ENCODE results near the gene TSPAN14. TPM values are rescaled to one million over a fixed set of nuclear protein-coding genes. Genes with fewer than 3 reads are reported as not detected.

Gene TSPAN14
- total RNA-seq, 1 donor from 2014 or later, result 21.1 TPM

DNA sequence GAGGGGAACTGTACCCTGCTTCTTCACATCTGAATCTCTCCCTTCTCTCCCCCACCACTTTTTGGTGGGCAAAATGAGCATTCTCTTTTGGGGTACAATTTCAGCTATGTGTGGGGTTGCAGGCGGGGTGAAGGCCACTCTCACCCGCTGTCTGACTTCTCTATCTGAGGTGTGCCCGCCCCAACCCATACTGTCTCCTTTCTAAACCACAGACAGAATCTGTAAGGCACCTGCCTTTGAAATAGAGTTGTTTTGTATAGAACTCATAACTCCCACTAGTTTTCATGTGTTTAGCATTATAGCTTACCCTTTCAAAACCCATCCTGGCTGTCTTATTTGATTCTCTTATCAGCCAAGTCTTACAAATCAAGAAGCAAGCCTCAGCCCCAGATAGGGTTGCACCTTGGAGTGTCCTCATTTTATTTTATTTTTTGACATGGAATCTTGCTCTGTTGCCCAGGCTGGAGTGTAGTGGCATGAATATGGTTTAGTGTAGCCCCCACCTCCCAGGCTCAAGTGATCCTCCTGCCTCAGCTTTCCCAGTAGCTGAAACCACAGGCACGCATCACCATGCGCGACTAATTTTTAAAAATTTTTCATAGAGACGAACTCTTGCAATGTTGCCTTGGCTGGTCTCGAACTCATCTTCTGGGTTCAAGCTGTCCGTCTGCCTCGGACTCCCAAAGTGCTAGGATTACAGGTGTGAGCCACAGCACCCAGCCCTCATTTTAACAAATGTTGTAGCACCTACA lies 11.9 kb downstream of the TSPAN14 start:
- Histone ChIP-seq H3K36me3 (ENCODE audit: control insufficient read depth, insufficient read depth, low read length) (peaks cover 6% of the 10 kb centered on the region), H3K27me3 (ENCODE audit: control insufficient read depth, insufficient read depth, low read length) (no peaks in the 10 kb centered on the region), H3K4me3 (ENCODE audit: low read depth, low read length) (no peak overlapping the region)
- FAIRE-seq (no peak), DNase-seq (ENCODE audit: low read depth) (no peak)
- TF ChIP-seq CTCF (IDR thresholded peaks at IDR 0.05; ENCODE audit: insufficient read depth, low read length, severe bottlenecking), result no peak

DNA sequence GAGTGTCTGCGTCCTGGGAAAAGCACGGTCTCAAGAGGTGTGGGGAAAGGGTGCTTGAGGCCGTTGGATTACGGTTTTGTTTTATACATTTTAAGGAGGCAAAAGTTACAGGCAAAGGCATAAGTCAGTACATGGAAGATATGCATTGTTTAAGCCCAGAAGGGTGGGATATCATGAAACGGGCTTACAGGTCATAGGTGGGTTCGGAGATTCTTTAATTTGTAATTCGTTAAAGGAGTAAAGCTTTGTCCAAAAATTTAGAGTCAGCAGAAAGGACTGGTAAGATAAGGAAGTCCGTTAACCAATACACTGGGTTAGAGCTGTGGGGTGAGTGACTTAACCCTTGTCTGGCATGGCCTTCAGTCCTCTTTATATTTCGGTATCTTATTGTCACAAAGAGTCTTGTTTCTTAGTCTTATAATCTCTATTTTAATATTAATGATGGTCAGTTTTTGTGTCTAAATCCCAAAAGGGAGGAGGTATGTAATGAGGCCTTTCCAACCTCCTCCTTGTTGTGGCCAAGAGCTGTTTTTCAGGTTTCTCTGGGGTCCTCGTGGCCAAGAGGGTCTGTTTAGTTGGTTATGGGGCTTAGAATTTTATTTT lies 12.7 kb downstream of the TSPAN14 start:
- Histone ChIP-seq H3K4me3 (ENCODE audit: low read depth, low read length) (no peak overlapping the region), H3K27me3 (ENCODE audit: control insufficient read depth, insufficient read depth, low read length) (no peaks in the 10 kb centered on the region), H3K36me3 (ENCODE audit: control insufficient read depth, insufficient read depth, low read length) (peaks cover 6% of the 10 kb centered on the region)
- DNase-seq (ENCODE audit: low read depth), result no peak
- FAIRE-seq, result no peak
- TF ChIP-seq CTCF (IDR thresholded peaks at IDR 0.05; ENCODE audit: insufficient read depth, low read length, severe bottlenecking), result no peak

DNA sequence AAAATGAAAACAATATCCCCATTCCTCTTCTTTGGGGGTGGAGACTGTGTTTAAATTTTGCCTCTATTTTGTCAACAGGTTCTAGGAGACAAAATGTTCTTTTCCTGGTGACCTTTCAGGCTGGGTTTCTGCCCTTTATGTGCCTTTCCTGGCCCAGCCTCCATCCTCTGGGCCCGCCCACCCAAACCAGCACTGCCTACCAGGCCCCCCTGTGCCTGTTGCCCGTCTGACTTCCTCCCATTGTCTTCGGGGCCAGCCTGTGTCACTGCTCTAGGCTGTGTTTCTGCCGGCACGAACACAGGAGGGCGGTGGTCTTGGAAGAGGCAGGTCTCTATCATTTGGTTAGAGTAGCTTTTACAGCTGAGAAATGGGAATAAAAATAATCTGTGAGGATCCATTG lies 13.9 kb downstream of the TSPAN14 start:
- FAIRE-seq (no peak), DNase-seq (ENCODE audit: low read depth) (no peak)
- TF ChIP-seq CTCF (IDR thresholded peaks at IDR 0.05; ENCODE audit: insufficient read depth, low read length, severe bottlenecking), result no peak
- Histone ChIP-seq H3K27me3 (ENCODE audit: control insufficient read depth, insufficient read depth, low read length) (no peaks in the 10 kb centered on the region), H3K36me3 (ENCODE audit: control insufficient read depth, insufficient read depth, low read length) (peaks cover 7% of the 10 kb centered on the region), H3K4me3 (ENCODE audit: low read depth, low read length) (no peak overlapping the region)

- no peak for FAIRE-seq
- H3K4me3 ChIP-seq (ENCODE audit: low read depth, low read length), result no peak overlapping the region
- peaks cover 9% of the 10 kb centered on the region for H3K36me3 ChIP-seq (ENCODE audit: control insufficient read depth, insufficient read depth, low read length)
- no peaks in the 10 kb centered on the region for H3K27me3 ChIP-seq (ENCODE audit: control insufficient read depth, insufficient read depth, low read length)
- no peak for DNase-seq (ENCODE audit: low read depth)
- no peak for TF ChIP-seq CTCF (IDR thresholded peaks at IDR 0.05; ENCODE audit: insufficient read depth, low read length, severe bottlenecking)
Measured at GRCh38 chr10:80468806-80469421, 14.8 kb downstream of the TSPAN14 start.

- no peak overlapping the region for H3K4me3 ChIP-seq (ENCODE audit: low read depth, low read length)
- FAIRE-seq (no peak), DNase-seq (ENCODE audit: low read depth) (no peak)
- H3K27me3 ChIP-seq (ENCODE audit: control insufficient read depth, insufficient read depth, low read length), result no peaks in the 10 kb centered on the region
- TF ChIP-seq CTCF (IDR thresholded peaks at IDR 0.05; ENCODE audit: insufficient read depth, low read length, severe bottlenecking), result no peak
- H3K36me3 ChIP-seq (ENCODE audit: control insufficient read depth, insufficient read depth, low read length), result peaks cover 9% of the 10 kb centered on the region
Measured at GRCh38 chr10:80470266-80470665, 16.2 kb downstream of the TSPAN14 start.

Data from bronchial epithelial cell (primary cell).